Left lung (tissue), 10 donors: Measurements from ENCODE around the gene ACMSD. TPM values are rescaled to one million over a fixed set of nuclear protein-coding genes. Genes with fewer than 3 reads are reported as not detected.

Experiments used
- ATAC-seq: fragments of 200-7000 bp; cut with Tn5 transposase; one replicate; pipeline ENCODE4 v1.9.1; 2020; ENCODE audit warnings: moderate library complexity
- DNase-seq, 4 donors: peaks; one replicate each; pipeline ENCODE4 v3.0.0-alpha.2; 2013 to 2020
- H3K27ac ChIP-seq, 2 donors: fragments of 200-600 bp; sonication (generic) in 1 of 2; one replicate each; pipeline versions ENCODE4 v1.5.0 to v1.8.0; 2020 to 2021
- H3K27me3 ChIP-seq, 2 donors: fragments of 200-600 bp; sonication (generic) in 1 of 2; one replicate each; pipeline versions ENCODE4 v1.5.0 to v1.8.0; 2020 to 2021
- H3K36me3 ChIP-seq, 2 donors: fragments of 200-600 bp; sonication (generic) in 1 of 2; one replicate each; pipeline versions ENCODE4 v1.5.0 to v1.8.0; 2020 to 2021
- H3K4me1 ChIP-seq, 2 donors: fragments of 200-600 bp; one replicate each; pipeline ENCODE4 v1.8.0; 2021
- H3K4me3 ChIP-seq, 2 donors: fragments of 200-600 bp; sonication (generic) in 1 of 2; one replicate each; pipeline versions ENCODE4 v1.5.0 to v1.8.0; 2020 to 2021; ENCODE audit warnings: mild to moderate bottlenecking in 1 of 2
- H3K9me3 ChIP-seq, 2 donors: fragments of 200-600 bp; sonication (generic) in 1 of 2; one replicate each; pipeline versions ENCODE4 v1.5.0 to v1.8.0; 2020 to 2021
- intact Hi-C, 2 donors: fragments of 100-400 bp; cut with DNase I; formaldehyde crosslinking; loops; one replicate each; pipeline versions ENCODE4 v1.11.2 to v1.14.2; 2022
- polyA plus RNA-seq, 6 donors: library from polyadenylated mRNA; unstranded; fragments of 120-200 nt; gene quantifications; one replicate each; pipeline ENCODE4 v1.2.1, GENCODE V29; 2013; ENCODE audit not compliant: insufficient read length in 6 of 6
- total RNA-seq, 2 donors: library from RNA; stranded (reverse); fragmentation: NEBNext Ultra II Directional; extraction: Animal tissue kit (Norgen Biotek cat#: 25700); gene quantifications; one replicate each; pipeline ENCODE4 v1.2.1, GENCODE V29; 2021
- TF ChIP-seq, protein P1 (sequence below), 2 donors: fragments of 200-600 bp; sonication (generic) in 1 of 2; IDR thresholded peaks; one replicate each; pipeline versions ENCODE4 v1.5.0 to v1.8.0; 2021; ENCODE audit warnings: antibody characterized with exemption in 2 of 2
- donor health status: DM: no; HTN: yes; CAD: no.
- donor health status: DM: no; HTN: no; CAD: no.

Gene ACMSD
- total and polyA plus RNA-seq, 8 donors, result 1.0 to 2.0 (median 1.7) TPM; not detected in 2

DNA sequence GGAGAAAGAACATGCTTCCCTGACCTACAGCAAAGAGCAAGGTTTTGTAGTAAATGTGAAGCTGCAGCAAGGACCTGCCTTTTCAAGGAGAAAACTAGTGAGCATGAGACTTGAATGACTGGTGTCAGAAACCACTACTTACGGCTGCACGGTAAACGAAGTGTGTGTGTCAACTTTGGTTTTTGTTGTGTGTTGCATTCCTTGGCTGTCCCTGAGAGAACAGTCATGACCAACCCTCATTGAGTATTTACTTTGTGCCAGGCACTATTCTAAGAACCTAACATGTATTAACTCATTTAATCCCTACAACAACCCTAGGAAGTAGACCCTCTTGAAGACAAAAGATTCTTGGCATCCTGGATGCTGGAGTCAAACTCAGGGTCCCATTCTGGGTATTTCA, 22.8 kb downstream of the ACMSD start:
- Histone ChIP-seq H3K36me3 (no peaks in the 10 kb centered on the region), H3K4me1 (no peaks in the 10 kb centered on the region), H3K9me3 (no peaks in the 10 kb centered on the region), H3K27me3 (no peaks in the 10 kb centered on the region), H3K4me3 (no peak overlapping the region), H3K27ac (no peak overlapping the region)
- DNase-seq (no peak), ATAC-seq (peak; percentile 81)
- intact Hi-C loops, result no loop called here
- TF ChIP-seq, protein P1, sequence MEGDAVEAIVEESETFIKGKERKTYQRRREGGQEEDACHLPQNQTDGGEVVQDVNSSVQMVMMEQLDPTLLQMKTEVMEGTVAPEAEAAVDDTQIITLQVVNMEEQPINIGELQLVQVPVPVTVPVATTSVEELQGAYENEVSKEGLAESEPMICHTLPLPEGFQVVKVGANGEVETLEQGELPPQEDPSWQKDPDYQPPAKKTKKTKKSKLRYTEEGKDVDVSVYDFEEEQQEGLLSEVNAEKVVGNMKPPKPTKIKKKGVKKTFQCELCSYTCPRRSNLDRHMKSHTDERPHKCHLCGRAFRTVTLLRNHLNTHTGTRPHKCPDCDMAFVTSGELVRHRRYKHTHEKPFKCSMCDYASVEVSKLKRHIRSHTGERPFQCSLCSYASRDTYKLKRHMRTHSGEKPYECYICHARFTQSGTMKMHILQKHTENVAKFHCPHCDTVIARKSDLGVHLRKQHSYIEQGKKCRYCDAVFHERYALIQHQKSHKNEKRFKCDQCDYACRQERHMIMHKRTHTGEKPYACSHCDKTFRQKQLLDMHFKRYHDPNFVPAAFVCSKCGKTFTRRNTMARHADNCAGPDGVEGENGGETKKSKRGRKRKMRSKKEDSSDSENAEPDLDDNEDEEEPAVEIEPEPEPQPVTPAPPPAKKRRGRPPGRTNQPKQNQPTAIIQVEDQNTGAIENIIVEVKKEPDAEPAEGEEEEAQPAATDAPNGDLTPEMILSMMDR (IDR thresholded peaks at IDR 0.05), result no peak

DNA sequence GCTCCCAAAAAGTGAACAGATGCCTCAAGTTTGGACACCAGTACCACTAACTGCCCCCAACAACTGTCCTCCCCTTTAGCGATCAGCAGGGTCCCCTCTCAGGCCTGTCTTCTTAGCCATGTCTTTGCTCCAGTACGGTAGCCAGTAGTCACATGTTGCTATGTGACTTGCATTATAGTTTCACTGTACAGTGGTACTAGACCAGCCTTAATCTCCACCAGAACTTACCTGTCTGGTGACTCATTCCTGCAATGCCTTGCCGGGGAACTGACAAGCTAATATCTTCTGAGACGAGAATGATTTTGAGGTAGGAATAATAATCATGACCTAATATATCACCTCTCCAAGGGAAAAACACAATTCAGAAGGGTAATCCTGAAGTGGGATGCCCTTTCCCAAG, 23.7 kb downstream of the ACMSD start:
- Histone ChIP-seq H3K27ac (no peak overlapping the region), H3K27me3 (no peaks in the 10 kb centered on the region), H3K9me3 (no peaks in the 10 kb centered on the region), H3K4me3 (no peak overlapping the region), H3K36me3 (no peaks in the 10 kb centered on the region), H3K4me1 (no peaks in the 10 kb centered on the region)
- intact Hi-C loops, result no loop called here
- DNase-seq, result no peak
- peak; percentile 16 for ATAC-seq
- TF ChIP-seq, protein P1 (IDR thresholded peaks at IDR 0.05), result no peak

GRCh38 chr2:134862674-134863073, 24.3 kb downstream of the ACMSD start:
- Histone ChIP-seq H3K9me3 (no peaks in the 10 kb centered on the region), H3K27ac (no peak overlapping the region), H3K4me3 (no peak overlapping the region), H3K4me1 (no peaks in the 10 kb centered on the region), H3K36me3 (no peaks in the 10 kb centered on the region), H3K27me3 (no peaks in the 10 kb centered on the region)
- TF ChIP-seq, protein P1 (IDR thresholded peaks at IDR 0.05), result no peak
- no peak for DNase-seq
- intact Hi-C loops, result no loop called here
- no peak for ATAC-seq

DNA sequence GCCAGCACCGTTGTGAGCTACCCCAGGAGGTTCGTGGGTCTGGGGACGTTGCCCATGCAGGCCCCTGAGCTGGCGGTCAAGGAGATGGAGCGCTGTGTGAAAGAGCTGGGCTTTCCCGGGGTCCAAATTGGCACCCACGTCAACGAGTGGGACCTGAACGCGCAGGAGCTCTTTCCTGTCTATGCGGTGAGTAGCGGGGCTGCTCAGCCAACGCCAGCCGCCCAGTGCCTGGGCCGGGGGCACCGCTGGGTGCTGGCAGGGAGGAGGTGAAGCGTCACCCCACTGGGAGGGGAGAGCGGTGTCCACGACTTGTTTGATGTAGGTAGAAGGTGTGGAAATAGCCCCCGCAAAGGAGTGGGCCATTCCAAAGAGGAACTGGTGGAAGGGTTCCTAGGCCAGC, 25.0 kb downstream of the ACMSD start:
- Histone ChIP-seq H3K9me3 (no peaks in the 10 kb centered on the region), H3K4me3 (no peak overlapping the region), H3K27me3 (no peaks in the 10 kb centered on the region), H3K27ac (no peak overlapping the region), H3K36me3 (no peaks in the 10 kb centered on the region), H3K4me1 (no peaks in the 10 kb centered on the region)
- no peak for DNase-seq
- TF ChIP-seq, protein P1 (IDR thresholded peaks at IDR 0.05), result no peak
- intact Hi-C loops, result no loop called here
- ATAC-seq, result no peak

DNA sequence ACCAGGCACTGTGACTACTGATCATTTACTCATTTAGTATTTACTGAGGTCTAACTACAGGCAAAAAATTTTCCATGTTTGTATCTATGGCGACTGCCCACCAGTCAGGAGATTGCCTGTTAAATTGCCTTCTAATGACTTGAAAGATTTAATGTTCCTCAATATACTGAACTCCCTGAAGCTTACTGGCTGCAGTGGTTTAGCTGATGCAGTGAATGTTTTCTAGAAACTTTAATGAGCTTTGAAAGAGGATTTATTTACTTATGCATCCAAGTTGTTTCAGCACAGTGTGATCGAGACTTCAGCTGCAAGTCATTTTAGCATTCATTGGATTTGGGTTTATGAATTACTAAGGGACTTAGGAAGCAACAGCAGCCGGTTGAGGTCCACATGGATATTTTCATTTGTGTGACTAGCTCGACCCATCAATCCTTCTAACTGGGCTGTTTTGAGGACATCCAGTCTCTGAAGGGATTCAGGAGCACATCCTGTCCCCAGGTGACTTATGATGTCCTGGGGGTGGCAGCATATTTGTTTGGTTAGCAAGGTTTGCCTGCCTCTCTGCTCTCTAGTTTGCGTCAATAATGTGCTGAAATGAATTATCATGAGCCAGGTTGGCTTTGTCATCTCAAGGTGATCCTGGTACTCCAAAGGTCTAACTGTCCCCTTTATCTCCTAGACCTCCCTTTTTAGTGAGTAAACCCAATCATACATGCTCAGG, 26.8 kb downstream of the ACMSD start:
- ATAC-seq (no peak), DNase-seq (peak in 1 of 4 donors; percentile 3)
- H3K4me1 ChIP-seq, result no peaks in the 10 kb centered on the region
- H3K36me3 ChIP-seq, result no peaks in the 10 kb centered on the region
- no peaks in the 10 kb centered on the region for H3K27me3 ChIP-seq
- TF ChIP-seq, protein P1 (IDR thresholded peaks at IDR 0.05), result no peak
- H3K27ac ChIP-seq, result no peak overlapping the region
- no peak overlapping the region for H3K4me3 ChIP-seq
- intact Hi-C loops, result no loop called here
- H3K9me3 ChIP-seq, result no peaks in the 10 kb centered on the region
